HAP-1 (cell line): Measurements from ENCODE around the gene SEL1L2.

ENCODE experiments used
- DNase-seq, 2 experiments: peaks; one replicate each; pipeline ENCODE4 v3.0.0-alpha.2; 2016 to 2020; ENCODE audit warnings: low spot score in 2 of 2
- H3K27me3 ChIP-seq: fragments of 250-450 bp; sonication (Bioruptor Pico); 2 replicates; pipeline ENCODE4 v1.5.1; 2020; ENCODE audit warnings: low read depth, mild to moderate bottlenecking, moderate library complexity
- H3K36me3 ChIP-seq: fragments of 250-450 bp; sonication (Bioruptor Pico); replicated peaks from 2 replicates; pipeline ENCODE4 v1.5.1; 2020; ENCODE audit warnings: mild to moderate bottlenecking
- H3K4me1 ChIP-seq: fragments of 250-450 bp; sonication (Bioruptor Pico); 2 replicates; pipeline ENCODE4 v1.5.1; 2020; ENCODE audit warnings: mild to moderate bottlenecking
- H3K4me3 ChIP-seq: fragments of 250-450 bp; sonication (Bioruptor Pico); 2 replicates; pipeline ENCODE4 v1.5.1; 2020; ENCODE audit warnings: mild to moderate bottlenecking, moderate library complexity
- H3K9me3 ChIP-seq: fragments of 250-450 bp; sonication (Bioruptor Pico); 2 replicates; pipeline ENCODE4 v1.5.1; 2020; ENCODE audit warnings: mild to moderate bottlenecking, moderate library complexity
- in situ Hi-C: fragments of 300-500 bp; cut with MboI; formaldehyde crosslinking; loops from 3 replicates; pipeline ENCODE4 v1.14.3; 2020; ENCODE audit warnings: low sequenced_read_pairs, inconsistent platforms, mixed read lengths

Gene SEL1L2

DNA sequence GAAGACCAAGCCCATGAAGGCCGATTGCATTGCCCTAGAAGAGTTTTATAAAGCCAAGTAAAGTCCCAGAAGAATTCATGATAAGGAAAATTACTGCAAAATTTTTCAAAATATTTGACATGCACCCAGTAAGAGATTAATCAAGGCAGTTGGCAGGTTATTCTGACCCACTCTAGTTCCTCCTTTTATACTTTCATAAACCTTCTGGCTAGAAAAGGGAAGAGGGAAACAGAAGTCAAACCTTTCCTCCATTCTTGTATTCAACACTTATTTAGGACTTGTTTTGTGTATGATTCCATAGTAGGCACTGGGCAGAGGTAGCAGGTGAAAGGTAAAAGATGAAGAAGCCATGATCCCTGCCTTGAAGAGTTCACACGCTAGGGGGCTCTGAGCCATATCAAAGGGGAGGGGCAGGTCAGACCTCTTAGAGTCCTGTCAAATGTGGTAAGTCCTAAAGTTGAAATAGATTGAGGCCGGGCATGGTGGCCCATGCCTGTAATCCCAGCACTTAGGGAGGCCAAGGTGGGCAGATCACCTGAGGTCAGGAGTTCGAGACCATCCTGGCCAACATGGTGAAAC, 120.2 kb downstream of the SEL1L2 start:
- Histone ChIP-seq H3K27me3 (peaks cover 3% of the 10 kb centered on the region; the same call in 1 of the 2 replicates), H3K4me3 (no peak overlapping the region), H3K9me3 (no peaks in the 10 kb centered on the region), H3K4me1 (peaks cover 12% of the 10 kb centered on the region), H3K36me3 (no peaks in the 10 kb centered on the region)
- in situ Hi-C loops = no loop called here
- no peak for DNase-seq

DNA sequence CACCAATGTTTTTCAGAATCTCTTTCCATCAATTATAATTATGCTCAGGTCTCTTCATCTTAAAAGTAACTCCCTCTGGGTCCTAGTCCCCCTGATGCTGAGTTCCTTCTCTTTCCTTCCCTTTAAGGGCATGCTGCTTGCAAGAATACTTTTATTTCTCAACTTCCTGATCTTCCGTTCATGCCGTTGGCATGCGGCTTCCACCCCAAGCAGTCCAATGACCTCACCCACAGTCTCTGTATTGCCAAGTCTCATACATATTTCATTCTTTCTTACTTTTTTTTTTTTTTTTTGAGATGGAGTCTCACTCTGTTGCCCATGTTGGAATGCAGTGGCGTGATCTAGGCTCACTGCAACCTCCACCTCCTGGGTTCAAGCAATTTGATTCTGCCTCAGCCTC, 122.1 kb downstream of the SEL1L2 start:
- no peak overlapping the region for H3K4me3 ChIP-seq
- in situ Hi-C loops = no loop called here
- H3K4me1 ChIP-seq = no peaks in the 10 kb centered on the region
- H3K36me3 ChIP-seq = no peaks in the 10 kb centered on the region
- H3K27me3 ChIP-seq = peaks cover 3% of the 10 kb centered on the region; the same call in 1 of the 2 replicates
- no peak for DNase-seq
- H3K9me3 ChIP-seq = no peaks in the 10 kb centered on the region

DNA sequence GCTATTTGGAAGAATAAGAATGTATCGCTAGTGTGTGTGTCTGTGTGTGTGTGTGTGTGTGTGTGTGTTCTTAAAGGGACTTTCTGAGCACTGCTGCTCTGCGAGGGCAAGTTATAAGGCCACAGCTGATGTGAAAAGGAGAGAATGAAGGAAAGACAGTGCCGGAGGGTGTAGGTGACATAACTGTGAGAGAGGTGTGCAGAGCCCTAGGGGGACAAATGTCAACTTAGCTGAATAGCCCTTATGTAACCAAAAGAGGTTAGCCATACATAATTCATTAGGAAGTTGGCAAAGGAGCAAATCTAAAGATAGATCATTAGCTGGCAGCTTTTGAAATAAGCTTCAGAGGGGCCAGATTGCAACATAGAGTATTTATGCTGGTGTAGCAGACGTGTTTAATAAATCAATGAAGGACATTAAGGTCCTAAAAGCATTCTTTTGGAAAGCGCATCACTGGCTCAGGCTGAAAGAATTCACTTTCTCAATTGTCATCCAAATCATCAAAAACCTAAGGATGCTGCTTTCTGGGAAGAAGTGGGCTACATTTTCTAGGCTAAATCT, 124.5 kb downstream of the SEL1L2 start:
- DNase-seq = no peak

DNA sequence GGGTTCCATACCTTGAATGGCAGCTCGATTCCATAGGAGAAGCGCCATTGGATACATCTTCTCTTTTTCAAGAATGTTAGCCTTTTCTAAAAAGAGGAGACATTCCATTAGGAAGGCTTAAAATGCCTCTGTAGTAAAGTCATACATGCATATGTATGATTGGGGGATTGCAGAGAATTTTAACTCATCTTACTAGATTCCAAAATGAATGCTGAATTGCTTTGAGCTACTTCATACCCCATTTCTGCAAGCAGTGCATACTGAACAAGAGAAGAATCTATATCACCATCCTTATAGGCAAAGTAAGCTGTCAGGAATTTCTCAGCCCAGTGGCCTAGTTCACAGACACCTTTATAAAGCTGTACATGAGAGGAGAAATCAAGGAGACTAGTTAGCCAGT, 125.3 kb downstream of the SEL1L2 start:
- H3K9me3 ChIP-seq = no peaks in the 10 kb centered on the region
- no peaks in the 10 kb centered on the region for H3K4me1 ChIP-seq
- H3K27me3 ChIP-seq = peaks cover 3% of the 10 kb centered on the region; the same call in 1 of the 2 replicates
- DNase-seq = no peak
- H3K36me3 ChIP-seq = no peaks in the 10 kb centered on the region
- in situ Hi-C loops = no loop called here
- no peak overlapping the region for H3K4me3 ChIP-seq

More for the DNA sequence above, 124.5 kb downstream of the SEL1L2 start:
- Histone ChIP-seq H3K9me3 (no peaks in the 10 kb centered on the region), H3K4me3 (no peak overlapping the region), H3K36me3 (no peaks in the 10 kb centered on the region), H3K27me3 (peaks cover 3% of the 10 kb centered on the region; the same call in 1 of the 2 replicates), H3K4me1 (no peaks in the 10 kb centered on the region)
- in situ Hi-C loops = no loop called here

DNA sequence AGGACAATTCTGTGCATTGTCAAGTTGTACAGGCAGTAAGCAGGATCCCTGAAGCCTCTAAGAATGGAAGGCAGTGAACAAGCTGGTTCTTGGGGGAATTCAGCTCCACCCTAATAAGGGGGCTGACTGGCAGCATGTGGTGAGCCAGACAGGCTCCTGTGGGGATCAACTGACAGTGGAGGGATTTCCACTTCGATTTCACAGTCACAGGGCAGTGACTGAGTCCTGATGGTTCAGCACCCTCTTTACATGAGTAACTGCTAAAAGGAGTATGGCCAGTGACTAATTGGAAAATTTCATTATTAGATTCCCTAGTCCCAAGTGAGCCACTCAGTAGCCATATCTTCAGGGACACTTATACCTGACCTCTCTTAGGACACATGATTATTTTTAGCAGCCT, 127.2 kb downstream of the SEL1L2 start:
- H3K4me3 ChIP-seq = no peak overlapping the region
- no peaks in the 10 kb centered on the region for H3K36me3 ChIP-seq
- H3K27me3 ChIP-seq = peaks cover 3% of the 10 kb centered on the region; the same call in 1 of the 2 replicates
- DNase-seq = no peak
- in situ Hi-C loops = no loop called here
- no peaks in the 10 kb centered on the region for H3K9me3 ChIP-seq
- no peaks in the 10 kb centered on the region for H3K4me1 ChIP-seq

DNA sequence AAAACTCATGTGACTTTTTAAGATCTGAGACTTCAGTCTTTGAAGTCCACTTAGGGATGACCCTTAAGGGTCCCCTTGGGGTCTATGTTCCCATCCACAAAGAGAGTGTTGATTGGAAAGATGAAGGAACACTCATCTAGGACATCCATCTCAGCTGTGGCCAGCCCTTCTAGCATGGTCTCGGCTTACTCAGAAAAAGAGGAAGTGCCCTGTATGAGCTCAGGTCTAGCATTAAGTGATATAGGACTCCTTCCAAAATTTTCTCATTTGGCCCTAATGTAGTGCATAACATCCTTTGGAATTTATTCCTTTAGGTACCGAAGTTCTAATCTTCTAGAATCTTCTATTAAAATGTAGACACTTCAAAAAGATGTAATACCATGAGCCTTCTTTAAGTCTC, 128.2 kb downstream of the SEL1L2 start:
- Histone ChIP-seq H3K9me3 (no peaks in the 10 kb centered on the region), H3K4me3 (no peak overlapping the region), H3K4me1 (no peaks in the 10 kb centered on the region), H3K27me3 (no peaks in the 10 kb centered on the region), H3K36me3 (no peaks in the 10 kb centered on the region)
- in situ Hi-C loops = no loop called here
- no peak for DNase-seq

DNA sequence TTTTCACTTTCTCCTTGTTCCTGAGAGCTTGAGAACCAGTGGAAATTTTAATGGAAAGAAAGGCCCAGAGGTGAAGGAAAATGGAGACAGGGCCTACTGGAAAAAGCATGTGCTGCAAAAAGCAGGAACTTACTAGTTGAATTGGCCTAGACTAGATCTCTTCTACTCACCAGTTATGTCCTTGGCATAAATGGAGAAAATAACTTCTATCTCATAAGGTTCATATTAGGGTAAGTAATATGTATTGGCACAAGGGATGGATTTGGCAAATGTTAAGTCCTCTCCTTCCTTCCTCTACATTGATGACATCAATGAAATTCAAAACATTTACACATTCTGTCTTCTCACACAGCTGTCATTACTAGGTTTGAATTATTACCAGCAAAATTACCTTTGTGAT, 131.5 kb downstream of the SEL1L2 start:
- H3K4me1 ChIP-seq = no peaks in the 10 kb centered on the region
- H3K36me3 ChIP-seq = no peaks in the 10 kb centered on the region
- H3K4me3 ChIP-seq = no peak overlapping the region
- in situ Hi-C loops = no loop called here
- no peak for DNase-seq
- H3K27me3 ChIP-seq = no peaks in the 10 kb centered on the region
- H3K9me3 ChIP-seq = no peaks in the 10 kb centered on the region

DNA sequence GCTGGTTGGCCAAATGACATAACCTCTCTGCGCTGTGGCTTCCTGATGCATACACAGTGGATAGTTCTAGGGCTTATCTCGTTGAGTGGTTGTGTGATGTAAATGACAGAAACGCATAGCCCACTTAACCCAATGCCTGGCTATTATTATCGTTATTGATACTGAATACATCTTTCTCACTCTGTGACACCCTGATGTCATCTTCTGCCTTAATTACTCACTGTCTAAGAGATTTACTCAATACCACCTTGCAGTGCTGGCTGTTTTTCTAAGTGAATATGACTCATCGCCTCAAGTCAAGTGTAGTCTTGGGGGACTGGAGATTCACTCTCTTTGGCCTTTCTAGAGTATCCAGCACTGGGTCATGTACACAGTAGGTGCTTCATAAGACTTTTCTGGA, 132.0 kb downstream of the SEL1L2 start:
- H3K4me1 ChIP-seq = no peaks in the 10 kb centered on the region
- H3K36me3 ChIP-seq = no peaks in the 10 kb centered on the region
- H3K27me3 ChIP-seq = no peaks in the 10 kb centered on the region
- in situ Hi-C loops = no loop called here
- H3K4me3 ChIP-seq = no peak overlapping the region
- DNase-seq = no peak
- H3K9me3 ChIP-seq = no peaks in the 10 kb centered on the region

DNA sequence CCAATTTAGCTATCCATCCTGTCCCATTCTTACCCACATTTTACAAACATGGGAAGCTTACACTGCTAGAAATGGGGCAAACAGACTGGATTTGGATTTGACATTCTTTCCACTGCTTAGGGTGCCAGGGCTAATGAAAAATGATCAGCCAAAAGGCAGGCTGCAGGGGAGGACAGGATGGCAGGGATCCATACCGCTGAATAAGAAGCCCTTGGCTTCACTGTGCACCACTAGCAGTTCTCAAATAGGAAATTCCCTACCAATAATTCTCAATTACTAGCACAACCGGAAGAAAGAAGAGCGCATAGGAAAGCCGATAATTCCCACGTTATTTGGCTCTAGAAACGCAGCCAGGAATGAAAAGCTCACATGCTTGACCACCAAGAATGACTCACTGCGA, 132.5 kb downstream of the SEL1L2 start:
- Histone ChIP-seq H3K27me3 (no peaks in the 10 kb centered on the region), H3K9me3 (no peaks in the 10 kb centered on the region), H3K36me3 (no peaks in the 10 kb centered on the region), H3K4me3 (no peak overlapping the region), H3K4me1 (no peaks in the 10 kb centered on the region)
- DNase-seq = no peak
- in situ Hi-C loops = no loop called here

DNA sequence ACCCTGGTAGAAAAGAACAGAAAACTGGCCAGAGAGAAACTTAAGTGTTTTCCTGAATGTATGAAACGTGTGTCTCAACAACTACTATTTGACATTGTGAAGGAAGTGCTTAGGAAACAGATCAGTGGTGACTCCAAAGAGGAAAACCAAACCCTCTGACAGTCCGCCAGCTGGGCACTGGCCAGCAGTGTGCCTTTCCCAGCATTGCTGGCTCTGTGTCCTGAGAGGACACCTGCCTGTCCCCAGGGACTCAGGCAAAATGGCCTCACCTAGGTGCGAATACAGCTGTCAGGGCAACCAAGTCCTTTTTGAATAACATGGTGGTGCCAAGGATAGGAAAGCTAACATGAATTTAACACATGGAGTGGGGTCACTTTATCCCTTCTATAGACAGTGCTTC, 133.1 kb downstream of the SEL1L2 start:
- no peaks in the 10 kb centered on the region for H3K27me3 ChIP-seq
- in situ Hi-C loops = no loop called here
- no peaks in the 10 kb centered on the region for H3K36me3 ChIP-seq
- H3K9me3 ChIP-seq = no peaks in the 10 kb centered on the region
- no peak overlapping the region for H3K4me3 ChIP-seq
- no peak for DNase-seq
- no peaks in the 10 kb centered on the region for H3K4me1 ChIP-seq

DNA sequence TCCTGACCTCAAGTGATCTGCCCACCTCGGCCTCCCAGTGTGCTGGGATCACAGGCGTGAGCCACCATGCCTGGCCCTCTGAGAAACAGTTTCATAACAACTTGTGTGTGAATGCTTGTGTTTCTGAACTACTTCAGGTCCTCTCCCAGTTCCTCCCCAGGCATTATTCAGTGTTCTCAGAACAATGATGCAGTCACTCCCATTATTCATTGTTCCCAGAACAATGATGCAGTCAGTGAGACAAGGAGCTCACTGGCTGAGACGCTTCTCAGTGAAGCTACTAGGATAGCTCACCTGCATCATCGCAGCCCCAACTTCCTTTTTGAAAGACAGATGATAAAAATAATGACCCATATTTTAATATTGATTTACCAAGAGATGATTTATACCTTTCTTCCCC, 134.1 kb downstream of the SEL1L2 start:
- Histone ChIP-seq H3K4me1 (no peaks in the 10 kb centered on the region), H3K27me3 (0 out of 2 replicates have a peak, but pooled peaks cover 4% of the 10 kb centered on the region), H3K9me3 (no peaks in the 10 kb centered on the region), H3K4me3 (no peak overlapping the region), H3K36me3 (no peaks in the 10 kb centered on the region)
- DNase-seq = no peak
- in situ Hi-C loops = no loop called here

DNA sequence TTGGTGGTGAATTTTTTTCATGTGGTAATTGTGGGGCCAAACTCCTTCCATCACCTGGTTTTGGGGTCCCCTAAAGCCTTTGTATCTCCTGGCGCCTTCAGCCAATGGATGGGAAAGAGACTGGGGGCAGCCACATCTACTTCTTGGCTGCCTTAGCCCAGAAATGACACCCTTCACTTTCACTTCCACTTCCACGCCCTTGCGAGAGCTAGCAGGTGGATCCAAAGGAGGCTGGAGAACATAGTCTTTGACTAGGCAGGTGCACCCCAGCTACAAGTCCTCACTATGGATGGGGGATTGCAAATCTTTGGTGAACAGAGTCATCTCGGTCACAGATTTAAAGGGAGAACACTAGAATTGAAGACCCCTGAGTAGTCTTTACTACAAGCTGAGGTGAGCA, 134.8 kb downstream of the SEL1L2 start:
- Histone ChIP-seq H3K4me1 (no peaks in the 10 kb centered on the region), H3K4me3 (no peak overlapping the region), H3K27me3 (peaks cover 6% of the 10 kb centered on the region; the same call in 1 of the 2 replicates), H3K36me3 (no peaks in the 10 kb centered on the region), H3K9me3 (no peaks in the 10 kb centered on the region)
- no peak for DNase-seq
- in situ Hi-C loops = no loop called here

DNA sequence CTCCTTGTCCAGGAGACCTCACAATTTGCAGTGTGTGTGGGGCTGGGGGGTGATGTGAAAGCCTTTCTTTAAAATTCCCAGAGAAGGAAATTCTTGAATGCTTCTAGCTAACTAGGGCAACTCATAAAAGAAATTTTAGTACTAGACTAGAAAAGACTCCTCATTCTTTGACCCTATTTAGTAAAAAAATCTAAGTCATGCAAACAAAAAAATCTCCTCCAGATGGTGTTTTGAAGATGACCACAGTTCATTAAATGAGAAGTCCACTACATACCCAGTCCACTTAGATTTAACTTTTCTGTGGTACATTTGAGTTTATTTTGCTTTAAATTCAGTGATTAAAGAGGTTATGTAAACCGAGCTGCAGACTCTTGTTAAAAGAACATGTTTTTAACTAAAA, 138.1 kb downstream of the SEL1L2 start:
- in situ Hi-C loops = no loop called here
- no peak overlapping the region for H3K4me3 ChIP-seq
- peaks cover 6% of the 10 kb centered on the region; the same call in 1 of the 2 replicates for H3K27me3 ChIP-seq

DNA sequence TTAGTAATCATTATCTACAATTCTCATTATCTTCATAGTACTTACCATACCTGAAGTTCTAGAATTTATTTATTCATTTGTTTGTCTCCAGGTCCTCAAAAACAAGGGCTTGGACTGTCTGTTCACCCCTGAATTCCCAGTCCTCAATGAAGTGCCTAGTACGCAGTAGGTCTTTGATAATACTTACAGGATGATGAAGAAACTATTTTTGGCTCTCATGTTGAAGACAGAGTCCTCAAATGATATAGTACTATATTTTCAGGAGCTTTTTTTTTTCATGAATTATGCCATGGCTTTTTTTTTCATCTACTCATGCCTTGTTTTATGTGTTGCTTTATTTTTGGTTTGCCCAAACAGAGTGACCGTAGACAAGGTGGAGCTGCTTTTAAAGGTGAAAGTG, 139.1 kb downstream of the SEL1L2 start:
- no peak for DNase-seq
- Histone ChIP-seq H3K27me3 (peaks cover 6% of the 10 kb centered on the region; the same call in 1 of the 2 replicates), H3K4me3 (no peak overlapping the region), H3K9me3 (no peaks in the 10 kb centered on the region), H3K36me3 (no peaks in the 10 kb centered on the region), H3K4me1 (no peaks in the 10 kb centered on the region)
- in situ Hi-C loops = no loop called here

More for the DNA sequence above, 138.1 kb downstream of the SEL1L2 start:
- no peak for DNase-seq
- Histone ChIP-seq H3K9me3 (no peaks in the 10 kb centered on the region), H3K4me1 (no peaks in the 10 kb centered on the region), H3K36me3 (no peaks in the 10 kb centered on the region)

DNA sequence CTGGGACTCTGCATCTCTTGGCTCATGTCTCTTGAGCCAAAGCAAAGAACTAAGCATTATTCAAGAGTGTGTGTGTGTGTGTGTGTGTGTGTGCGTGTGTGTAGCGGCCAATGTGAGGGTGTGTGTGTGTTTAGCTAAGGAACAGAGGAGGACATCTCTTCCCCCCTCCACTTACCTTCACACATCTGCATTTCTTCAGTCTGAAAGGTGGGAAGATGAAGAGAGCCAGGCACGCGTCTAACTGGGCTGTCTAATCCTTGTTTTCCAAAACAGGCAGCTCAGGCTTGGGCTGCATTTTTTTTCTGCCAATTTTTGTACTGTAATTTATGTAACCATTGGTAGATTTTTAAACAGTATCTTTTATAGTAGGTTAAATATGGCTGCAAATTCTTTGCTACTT, 146.1 kb downstream of the SEL1L2 start:
- Histone ChIP-seq H3K27me3 (no peaks in the 10 kb centered on the region), H3K36me3 (no peaks in the 10 kb centered on the region), H3K4me1 (no peaks in the 10 kb centered on the region), H3K4me3 (no peak overlapping the region), H3K9me3 (no peaks in the 10 kb centered on the region)
- in situ Hi-C loops = no loop called here
- no peak for DNase-seq
